ENCODE results near the gene INPP5A.

- TF ChIP-seq ZFP3 (CRISPR knock-in tag; IDR thresholded peaks at IDR 0.05) (no peak), ESRRG (CRISPR knock-in tag; IDR thresholded peaks at IDR 0.05) (no peak), POU6F1 (CRISPR knock-in tag; IDR thresholded peaks at IDR 0.05; ENCODE audit: borderline replicate concordance, low read depth) (no peak), ZFP30 (CRISPR knock-in tag; IDR thresholded peaks at IDR 0.05) (no peak), TOX (CRISPR knock-in tag; IDR thresholded peaks at IDR 0.05; ENCODE audit: borderline replicate concordance) (no peak), PATZ1 (CRISPR knock-in tag; IDR thresholded peaks at IDR 0.05; ENCODE audit: borderline replicate concordance) (no peak), CSDC2 (CRISPR knock-in tag; IDR thresholded peaks at IDR 0.05) (no peak), GLIS3 (CRISPR knock-in tag; IDR thresholded peaks at IDR 0.05) (no peak)
These were observed 141.0 kb downstream of the INPP5A start for GRCh38 chr10:132678436-132679216.

Data from SK-N-SH treated with all-trans-retinoic acid at 6 μM for 48 hours (cell line).